GM20000 (cell line): ENCODE data around the gene SELPLG.
"Not testable (repeated sequence)": the region's sequence is repeated elsewhere in the genome, so short reads cannot be mapped to it uniquely, and the experiment has no call there.

Source experiments
- DNase-seq: peaks from one replicate; pipeline ENCODE4 v3.0.0; 2012; ENCODE audit warnings: low spot score
- TF ChIP-seq, protein P1 (sequence below): IDR thresholded peaks from 2 replicates; pipeline ENCODE4 v1.5.1; 2012; ENCODE audit warnings: mild to moderate bottlenecking, control low read depth; ENCODE audit errors: extremely low read depth, missing control alignments

The SELPLG gene

DNA sequence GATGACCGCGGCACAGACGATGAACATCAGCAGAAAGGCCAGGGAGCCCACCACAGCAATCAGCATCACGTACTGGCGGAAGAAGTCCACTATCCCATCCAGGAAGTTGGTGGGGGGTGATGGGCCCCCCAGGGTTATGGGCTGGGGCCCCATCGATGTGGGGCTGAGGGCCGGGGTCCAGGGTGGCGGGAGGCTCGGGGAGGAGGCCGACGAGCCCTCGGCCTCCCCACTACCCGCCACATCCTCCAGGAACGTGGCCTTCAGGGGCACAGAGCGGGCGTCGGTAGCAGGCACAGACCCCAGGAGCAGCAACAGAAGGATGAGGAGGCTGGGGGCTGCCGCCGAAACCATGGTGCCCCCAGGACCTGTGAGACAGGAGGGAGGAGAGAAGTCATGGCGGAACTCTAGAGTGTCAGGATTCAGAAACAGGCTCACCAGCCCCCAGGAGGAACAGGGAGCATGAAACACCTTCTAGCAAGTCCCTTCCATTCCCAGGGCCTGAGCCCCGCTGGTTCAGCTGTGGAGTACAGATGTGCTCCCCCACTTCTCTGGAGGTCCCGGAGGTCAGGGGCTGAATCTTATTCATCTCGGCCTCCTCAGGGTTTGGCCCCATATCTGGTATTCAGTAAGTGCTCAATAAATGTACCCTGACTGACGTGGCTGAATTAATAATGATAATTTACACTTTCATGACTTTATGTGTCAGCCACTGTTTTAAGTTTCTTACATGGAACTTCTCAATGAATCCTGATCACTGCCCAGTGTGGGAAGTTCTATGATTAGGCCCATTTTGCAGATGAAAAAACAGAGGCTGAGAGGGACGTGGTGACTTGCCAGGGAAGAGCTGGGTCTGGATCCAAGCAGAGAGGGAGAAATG, 41.4 kb downstream of the SELPLG start:
- DNase-seq, result no peak
- TF ChIP-seq, protein P1, sequence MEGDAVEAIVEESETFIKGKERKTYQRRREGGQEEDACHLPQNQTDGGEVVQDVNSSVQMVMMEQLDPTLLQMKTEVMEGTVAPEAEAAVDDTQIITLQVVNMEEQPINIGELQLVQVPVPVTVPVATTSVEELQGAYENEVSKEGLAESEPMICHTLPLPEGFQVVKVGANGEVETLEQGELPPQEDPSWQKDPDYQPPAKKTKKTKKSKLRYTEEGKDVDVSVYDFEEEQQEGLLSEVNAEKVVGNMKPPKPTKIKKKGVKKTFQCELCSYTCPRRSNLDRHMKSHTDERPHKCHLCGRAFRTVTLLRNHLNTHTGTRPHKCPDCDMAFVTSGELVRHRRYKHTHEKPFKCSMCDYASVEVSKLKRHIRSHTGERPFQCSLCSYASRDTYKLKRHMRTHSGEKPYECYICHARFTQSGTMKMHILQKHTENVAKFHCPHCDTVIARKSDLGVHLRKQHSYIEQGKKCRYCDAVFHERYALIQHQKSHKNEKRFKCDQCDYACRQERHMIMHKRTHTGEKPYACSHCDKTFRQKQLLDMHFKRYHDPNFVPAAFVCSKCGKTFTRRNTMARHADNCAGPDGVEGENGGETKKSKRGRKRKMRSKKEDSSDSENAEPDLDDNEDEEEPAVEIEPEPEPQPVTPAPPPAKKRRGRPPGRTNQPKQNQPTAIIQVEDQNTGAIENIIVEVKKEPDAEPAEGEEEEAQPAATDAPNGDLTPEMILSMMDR, result no peak

DNA sequence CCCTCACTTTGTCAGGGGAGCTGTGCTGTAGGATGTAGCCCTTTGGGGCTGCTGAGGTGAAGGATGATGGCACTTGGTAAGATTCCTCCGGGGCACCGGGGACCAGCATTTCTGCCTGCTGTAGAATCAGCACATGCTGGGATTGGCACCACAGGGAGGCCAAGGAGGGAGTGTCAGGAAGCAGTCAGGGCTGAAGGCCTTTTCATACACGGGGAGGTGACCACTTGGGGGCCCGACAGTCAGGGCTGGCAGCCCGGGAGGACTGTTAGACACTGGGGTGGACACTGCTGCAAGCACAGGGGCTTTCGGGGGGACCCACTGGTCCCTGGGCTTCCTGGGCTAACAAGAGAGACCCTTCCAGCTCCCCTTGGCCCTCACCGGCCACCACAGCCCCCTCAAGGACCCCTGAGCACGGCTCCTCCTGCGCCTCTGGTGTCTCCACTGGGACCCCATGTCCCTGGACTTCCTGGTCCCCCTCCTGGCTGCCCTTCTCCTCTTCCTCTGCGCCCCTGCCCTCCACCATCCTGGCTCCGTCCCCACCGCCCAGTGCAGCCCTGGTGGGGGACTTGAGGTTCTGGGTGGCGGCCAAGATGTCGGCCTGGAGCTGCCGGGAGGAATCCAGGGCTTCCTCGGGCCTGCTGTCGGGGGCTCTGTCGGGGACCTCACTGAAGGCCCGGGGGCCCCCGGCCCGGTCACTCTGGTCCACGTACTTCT, 42.3 kb downstream of the SELPLG start:
- no peak for DNase-seq
- TF ChIP-seq, protein P1, result no peak

DNA sequence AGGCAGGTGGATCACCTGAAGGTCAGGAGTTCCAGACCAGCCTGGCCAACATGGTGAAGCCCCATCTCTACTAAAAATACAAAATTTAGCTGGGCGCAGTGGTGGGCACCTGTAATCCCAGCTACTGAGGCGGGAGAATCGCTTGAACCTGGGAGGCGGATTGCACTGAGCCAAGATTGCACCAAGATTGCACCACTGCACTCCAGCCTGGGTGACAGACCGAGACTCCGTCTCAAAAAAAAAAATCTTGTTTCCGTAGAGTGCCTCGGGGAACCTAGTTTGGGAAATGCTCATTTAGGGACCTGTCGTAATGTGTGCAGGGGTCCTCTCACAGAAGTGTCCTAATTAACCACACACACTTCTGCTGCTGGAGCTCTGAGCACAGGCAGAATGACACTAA, 43.2 kb downstream of the SELPLG start:
- not testable (repeated sequence) for DNase-seq

DNA sequence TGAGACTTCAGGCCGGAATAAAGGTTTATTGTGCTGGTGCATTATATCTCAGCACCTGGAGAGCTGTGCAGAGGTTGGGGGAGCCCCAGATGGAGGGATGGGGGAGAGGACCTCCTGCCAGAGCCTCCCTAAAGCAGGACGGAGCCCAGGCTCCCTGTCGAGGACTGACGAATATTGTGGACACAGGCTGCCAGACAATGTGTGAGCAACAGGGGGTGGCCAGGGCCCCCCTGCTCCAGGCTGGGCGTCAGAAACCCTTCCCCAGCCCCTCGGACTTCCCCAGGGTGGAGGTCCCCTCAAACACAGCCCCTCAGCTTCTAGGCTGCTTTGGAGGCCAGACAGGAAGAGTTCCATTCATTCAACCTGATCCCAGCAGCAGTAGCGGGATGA, 43.9 kb downstream of the SELPLG start:
- TF ChIP-seq, protein P1, result no peak
- DNase-seq, result no peak

DNA sequence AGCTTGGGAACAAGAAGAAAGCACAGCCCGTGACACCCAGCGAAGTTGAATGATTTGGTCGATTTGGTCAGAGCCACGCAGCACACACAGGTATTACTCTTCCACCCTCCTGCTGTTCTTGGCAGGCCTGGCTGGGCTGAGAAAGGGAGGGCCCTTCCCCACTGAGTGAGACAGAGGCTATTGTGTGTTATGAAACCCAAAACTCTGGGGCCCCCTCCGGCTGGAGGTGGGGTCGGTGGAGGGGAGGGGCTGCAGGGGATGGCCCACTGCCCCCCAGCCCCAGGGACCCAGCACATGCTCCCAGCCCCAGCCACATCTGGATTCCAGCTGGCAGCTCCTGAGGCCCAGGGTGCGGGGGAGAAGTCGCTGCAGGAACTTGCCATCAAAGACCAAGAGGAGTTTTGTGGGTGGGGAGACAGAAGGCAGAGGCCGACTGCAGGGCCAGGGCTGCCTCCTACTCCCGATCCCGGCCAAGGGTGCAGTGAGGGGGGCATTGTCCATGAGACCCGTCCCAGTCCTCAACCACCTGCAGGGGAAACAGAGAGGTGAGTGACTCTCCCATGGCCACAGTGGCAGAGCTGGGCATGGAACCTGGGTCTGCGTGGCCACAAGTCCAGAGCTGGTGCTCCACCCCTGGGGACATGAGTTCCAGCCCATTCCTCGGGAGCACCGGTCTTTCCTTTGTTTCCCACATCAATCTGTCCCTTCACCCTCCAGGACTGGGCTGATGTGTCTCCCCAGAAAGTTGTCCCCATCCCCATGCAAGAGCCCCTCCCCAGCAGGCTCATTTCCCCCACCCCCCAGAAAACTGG, 44.5 kb downstream of the SELPLG start:
- no peak for DNase-seq

DNA sequence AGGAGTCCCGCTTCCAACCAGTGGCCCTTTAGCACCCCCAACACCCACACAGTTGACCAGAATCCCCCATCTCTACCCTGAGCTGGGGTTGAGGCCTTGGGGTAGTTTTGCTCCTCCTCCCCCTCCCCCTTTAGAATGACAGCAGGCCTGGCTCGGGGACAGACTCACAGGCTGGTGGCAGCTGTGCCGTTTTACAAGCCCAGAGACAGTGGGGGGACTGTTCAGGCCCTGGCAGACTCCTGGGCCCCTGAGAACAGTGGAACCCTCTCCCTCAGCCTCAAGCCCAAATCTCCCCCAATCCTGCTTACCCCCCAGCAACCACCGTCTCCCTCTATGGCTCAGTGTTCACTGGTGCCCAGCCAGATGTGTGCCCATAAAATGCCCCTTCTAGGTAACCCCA, 45.9 kb downstream of the SELPLG start:
- TF ChIP-seq, protein P1, result no peak

More for the DNA sequence above, 44.5 kb downstream of the SELPLG start:
- TF ChIP-seq, protein P1, result no peak

DNA sequence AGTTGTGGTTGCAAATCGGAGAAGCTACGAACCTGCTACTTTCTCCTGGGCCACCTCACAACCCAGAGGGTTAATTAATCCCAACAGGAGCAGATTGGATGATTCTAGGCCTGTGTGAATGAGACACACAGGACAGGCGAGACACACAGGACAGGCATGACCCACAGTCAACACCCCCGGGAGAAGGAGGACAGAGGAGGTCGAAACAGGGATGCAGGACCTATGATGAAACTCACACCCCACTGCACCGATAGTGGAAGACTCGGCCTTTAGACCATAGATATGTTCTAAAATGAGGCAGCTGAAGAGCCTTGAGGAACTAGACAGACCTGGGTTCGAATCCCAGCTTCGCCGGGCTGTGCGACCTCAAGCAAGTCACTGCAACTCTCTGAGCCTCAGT, 47.4 kb downstream of the SELPLG start:
- DNase-seq, result no peak
- TF ChIP-seq, protein P1, result no peak

More for the DNA sequence above, 45.9 kb downstream of the SELPLG start:
- no peak for DNase-seq
